ENCODE measurements around the gene DAB2IP. TPM values are rescaled to one million over a fixed set of nuclear protein-coding genes. Genes with fewer than 3 reads are reported as not detected.

Gene DAB2IP
- total RNA-seq, 6 experiments from 2014 or later, result 15.1 to 21.6 (median 19.0) TPM

DNA sequence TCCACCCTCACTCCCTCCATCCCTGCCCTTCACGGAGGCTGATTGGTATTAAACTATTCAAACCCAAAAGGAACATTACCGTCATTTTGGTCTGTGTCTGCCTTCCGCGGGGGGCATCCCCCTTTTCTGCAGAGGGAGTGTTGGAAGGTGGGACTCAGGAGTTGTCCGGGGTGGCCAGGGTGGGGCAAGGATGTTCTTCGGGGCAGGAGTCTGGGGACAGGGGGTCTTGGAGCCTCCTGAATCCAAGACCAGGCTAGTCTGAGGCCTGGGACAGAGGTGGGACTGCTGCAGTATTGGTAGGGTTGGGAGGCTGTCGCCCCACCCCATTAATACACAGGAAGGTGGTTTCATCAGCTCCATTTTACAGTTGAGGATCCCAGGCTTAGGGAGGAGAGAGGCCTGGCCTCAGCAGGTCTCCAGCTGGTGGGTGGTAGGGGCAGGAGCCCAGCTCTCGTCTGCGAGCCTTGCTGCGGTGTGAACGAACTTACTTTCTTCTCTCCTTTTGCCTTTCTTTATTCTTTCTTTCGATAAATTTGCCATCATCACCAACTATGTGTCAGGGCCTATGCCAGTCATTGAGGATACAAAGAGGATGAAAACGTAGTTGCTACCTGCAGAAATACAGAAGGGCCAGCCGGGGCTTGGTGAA lies 33.8 kb downstream of the DAB2IP start:
- intact Hi-C loops (cut with DNase I), result loop anchor here (5.0 to 10.0 kb wide), 2 partner anchors 130 to 133 kb away; no protein-coding TSS in a partner anchor
- H3K27me3 ChIP-seq, result no peaks in the 10 kb centered on the region
- peaks cover 0 to 2% (median 0%) of the 10 kb centered on the region in 4 donors for H3K36me3 ChIP-seq
- H3K4me1 ChIP-seq, result no peaks in the 10 kb centered on the region
- H3K4me3 ChIP-seq, result no peak overlapping the region
- no peak for DNase-seq
- no peak overlapping the region for H3K27ac ChIP-seq
- WGBS (ENCODE audit: insufficient coverage, low coverage, low lambda C conversion rate, missing lambda C conversion rate), result 86% methylated on average over 7 of the region's 14 CpGs
- no peak for ATAC-seq
- H3K9me3 ChIP-seq, result no peaks in the 10 kb centered on the region
- TF ChIP-seq POLR2A (IDR thresholded peaks at IDR 0.05) (no peak), CTCF (IDR thresholded peaks at IDR 0.05) (no peak)

GRCh38 chr9:121685795-121686377 lies 34.5 kb downstream of the DAB2IP start:
- WGBS (ENCODE audit: insufficient coverage, low coverage, low lambda C conversion rate, missing lambda C conversion rate), result no CpG with 5 or more reads among the region's 3 CpGs

GRCh38 chr9:121686930-121687541 lies 35.6 kb downstream of the DAB2IP start:
- Histone ChIP-seq H3K4me1 (no peaks in the 10 kb centered on the region), H3K27me3 (no peaks in the 10 kb centered on the region), H3K4me3 (no peak overlapping the region), H3K27ac (no peak overlapping the region), H3K36me3 (peaks cover 0 to 2% (median 0%) of the 10 kb centered on the region in 4 donors), H3K9me3 (no peaks in the 10 kb centered on the region)
- TF ChIP-seq CTCF (IDR thresholded peaks at IDR 0.05) (peak; percentile 73 to 86 (median 80)), POLR2A (IDR thresholded peaks at IDR 0.05) (no peak)
- intact Hi-C loops (cut with DNase I), result loop anchor here (5.0 to 10.0 kb wide), 2 partner anchors 132 to 135 kb away; no protein-coding TSS in a partner anchor
- peak; percentile 63 to 76 (median 71) for DNase-seq
- ATAC-seq, result peak; percentile 80 to 88 (median 82)
- WGBS (ENCODE audit: insufficient coverage, low coverage, low lambda C conversion rate, missing lambda C conversion rate), result 40% methylated on average over 1 of the region's 3 CpGs

More at GRCh38 chr9:121685795-121686377, 34.5 kb downstream of the DAB2IP start:
- Histone ChIP-seq H3K36me3 (peaks cover 0 to 2% (median 0%) of the 10 kb centered on the region in 4 donors), H3K9me3 (no peaks in the 10 kb centered on the region), H3K4me3 (no peak overlapping the region), H3K4me1 (no peaks in the 10 kb centered on the region), H3K27ac (no peak overlapping the region), H3K27me3 (no peaks in the 10 kb centered on the region)
- no peak for ATAC-seq
- DNase-seq, result no peak
- TF ChIP-seq POLR2A (IDR thresholded peaks at IDR 0.05) (no peak), CTCF (IDR thresholded peaks at IDR 0.05) (no peak)
- intact Hi-C loops (cut with DNase I), result loop anchor here (5.0 to 10.0 kb wide), 2 partner anchors 131 to 134 kb away; no protein-coding TSS in a partner anchor

DNA sequence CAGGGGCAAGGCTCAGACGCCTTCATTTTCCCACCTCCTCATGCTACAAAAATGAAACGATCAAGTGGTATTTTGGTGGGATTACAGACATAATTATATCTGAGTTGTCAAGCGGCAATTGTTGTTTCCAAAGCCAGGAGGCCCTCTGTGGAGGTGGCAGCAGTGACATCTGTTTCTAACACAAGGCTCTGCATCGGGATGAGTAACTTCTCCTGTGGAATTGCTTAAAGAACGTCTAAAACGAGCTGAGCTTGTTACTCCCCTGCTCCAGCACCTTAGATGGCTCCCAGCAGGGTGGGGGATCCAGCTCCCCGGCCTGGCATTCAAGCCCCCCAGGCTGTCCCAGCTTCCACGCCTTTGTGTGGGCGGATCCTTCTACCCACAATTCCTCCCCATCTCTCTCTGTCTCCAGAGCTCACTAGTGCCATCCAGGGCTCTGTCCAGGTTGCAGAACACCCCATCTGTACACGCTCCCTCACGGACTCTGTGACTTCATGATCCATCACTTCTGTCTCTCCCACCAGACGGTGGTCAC lies 36.8 kb downstream of the DAB2IP start:
- TF ChIP-seq CTCF (IDR thresholded peaks at IDR 0.05) (no peak), POLR2A (IDR thresholded peaks at IDR 0.05) (no peak)
- Histone ChIP-seq H3K36me3 (no peaks in the 10 kb centered on the region), H3K4me3 (no peak overlapping the region), H3K27me3 (no peaks in the 10 kb centered on the region), H3K9me3 (no peaks in the 10 kb centered on the region), H3K4me1 (no peaks in the 10 kb centered on the region), H3K27ac (no peak overlapping the region)
- DNase-seq (no peak), ATAC-seq (no peak)
- 96% methylated on average over 6 of the region's 12 CpGs for WGBS (ENCODE audit: insufficient coverage, low coverage, low lambda C conversion rate, missing lambda C conversion rate)
- intact Hi-C loops (cut with DNase I), result loop anchor here (5.0 to 10.0 kb wide), 2 partner anchors 133 to 136 kb away; no protein-coding TSS in a partner anchor
